Common myeloid progenitor, CD34-positive (primary cell): Measurements from ENCODE around the gene UGT1A7.

Experiments used
- CTCF ChIA-PET: fragments of 350-600 bp; sonication (Branson Sonifier 250); formaldehyde crosslinking; loops from one replicate; lab custom pipeline; 2021; ENCODE audit warnings: antibody characterized with exemption; lab: Charles Lee
- POLR2A ChIA-PET: fragments of 350-600 bp; sonication (Branson Sonifier 250); formaldehyde crosslinking; loops from one replicate; lab custom pipeline; 2021; ENCODE audit warnings: antibody characterized with exemption; lab: Charles Lee
- DNase-seq, 3 donors: peaks; one replicate each; pipeline versions ENCODE4 v3.0.0 to v3.0.0-alpha.2; 2013
- H3K27ac ChIP-seq, 2 experiments: 1 replicate in 1 of 2; 2 replicates in 1 of 2; pipeline ENCODE4 v1.7.0; 2013; ENCODE audit warnings: inconsistent platforms in 2 of 2, low read length in 2 of 2, mild to moderate bottlenecking in 2 of 2, low read depth in 1 of 2, moderate library complexity in 1 of 2; ENCODE audit not compliant: severe bottlenecking in 2 of 2, insufficient read depth in 1 of 2, poor library complexity in 1 of 2
- H3K27me3 ChIP-seq, 5 experiments: replicated peaks in 2 of 5; 1 replicate in 3 of 5; 2 replicates in 2 of 5; pipeline versions ENCODE4 v1.6.1 to v1.7.0; 2013; ENCODE audit warnings: low read length in 4 of 5, mild to moderate bottlenecking in 2 of 5, moderate library complexity in 2 of 5, inconsistent platforms in 1 of 5; ENCODE audit not compliant: insufficient read depth in 5 of 5, control insufficient read depth in 4 of 5
- H3K36me3 ChIP-seq, 4 experiments: 1 replicate in 2 of 4; 2 replicates in 2 of 4; pipeline versions ENCODE4 v1.6.1 to v1.7.0; 2013; ENCODE audit warnings: low read length in 3 of 4, control low read depth in 1 of 4, mild to moderate bottlenecking in 1 of 4; ENCODE audit not compliant: control insufficient read depth in 4 of 4, insufficient read depth in 4 of 4
- H3K4me1 ChIP-seq, 4 experiments: 1 replicate in 3 of 4; 2 replicates in 1 of 4; pipeline versions ENCODE4 v1.6.1 to v1.7.1; 2013; ENCODE audit warnings: low read length in 3 of 4, mild to moderate bottlenecking in 3 of 4, control low read depth in 1 of 4, inconsistent platforms in 1 of 4, moderate library complexity in 1 of 4; ENCODE audit not compliant: control insufficient read depth in 4 of 4, insufficient read depth in 4 of 4; ENCODE audit errors: control extremely low read depth in 1 of 4
- H3K4me3 ChIP-seq, 7 experiments: 1 replicate in 4 of 7; 2 replicates in 3 of 7; pipeline versions ENCODE4 v1.5.1 to v1.7.0; 2013; ENCODE audit warnings: mild to moderate bottlenecking in 7 of 7, low read length in 6 of 7, moderate library complexity in 6 of 7, inconsistent platforms in 2 of 7, low read depth in 2 of 7, control low read depth in 1 of 7; ENCODE audit not compliant: insufficient read depth in 4 of 7, control insufficient read depth in 1 of 7; ENCODE audit errors: extremely low read depth in 1 of 7
- H3K9me3 ChIP-seq, 5 experiments: 1 replicate in 4 of 5; 2 replicates in 1 of 5; pipeline versions ENCODE4 v1.6.1 to v1.7.1; 2013; ENCODE audit warnings: low read length in 4 of 5, mild to moderate bottlenecking in 2 of 5, inconsistent platforms in 1 of 5, low read depth in 1 of 5, moderate library complexity in 1 of 5; ENCODE audit not compliant: control insufficient read depth in 4 of 5, insufficient read depth in 2 of 5; ENCODE audit errors: control extremely low read depth in 1 of 5
- WGBS: methylation state at CpG from one replicate; pipeline ENCODE4 v1.1.5; 2013; ENCODE audit not compliant: insufficient coverage; 5-methylcytosine and 5-hydroxymethylcytosine counted together

UGT1A7 gene

GRCh38 chr2:233796254-233796653 lies 114.6 kb downstream of the UGT1A7 start:
- no peak overlapping the region for H3K27ac ChIP-seq
- POLR2A ChIA-PET = no interaction called here
- peaks cover 0 to 4% (median 0%) of the 10 kb centered on the region in 5 experiments for H3K27me3 ChIP-seq
- DNase-seq = no peak
- H3K4me3 ChIP-seq = no peak overlapping the region
- H3K9me3 ChIP-seq = no peaks in the 10 kb centered on the region
- CTCF ChIA-PET = no interaction called here
- WGBS = 97% methylated on average over 6 of the region's 9 CpGs
- no peaks in the 10 kb centered on the region for H3K4me1 ChIP-seq
- H3K36me3 ChIP-seq = no peaks in the 10 kb centered on the region

GRCh38 chr2:233798335-233799086 lies 116.8 kb downstream of the UGT1A7 start:
- WGBS = 90% methylated on average over 12 of the region's 14 CpGs

GRCh38 chr2:233799087-233799665 lies 117.5 kb downstream of the UGT1A7 start:
- no peak overlapping the region for H3K27ac ChIP-seq
- no peak overlapping the region for H3K4me3 ChIP-seq
- ChIA-PET POLR2A (no interaction called here), CTCF (no interaction called here)
- no CpG with 5 or more reads among the region's 7 CpGs for WGBS
- H3K4me1 ChIP-seq = no peaks in the 10 kb centered on the region
- H3K36me3 ChIP-seq = no peaks in the 10 kb centered on the region
- peaks cover 0 to 2% (median 0%) of the 10 kb centered on the region in 5 experiments for H3K27me3 ChIP-seq
- no peaks in the 10 kb centered on the region for H3K9me3 ChIP-seq
- DNase-seq = no peak

More at GRCh38 chr2:233798335-233799086, 116.8 kb downstream of the UGT1A7 start:
- H3K36me3 ChIP-seq = no peaks in the 10 kb centered on the region
- no peaks in the 10 kb centered on the region for H3K9me3 ChIP-seq
- no peak overlapping the region for H3K27ac ChIP-seq
- no peak for DNase-seq
- peaks cover 0 to 2% (median 0%) of the 10 kb centered on the region in 5 experiments for H3K27me3 ChIP-seq
- H3K4me1 ChIP-seq = no peaks in the 10 kb centered on the region
- POLR2A ChIA-PET = no interaction called here
- no peak overlapping the region for H3K4me3 ChIP-seq
- CTCF ChIA-PET = no interaction called here

GRCh38 chr2:233799716-233800115 lies 118.0 kb downstream of the UGT1A7 start:
- H3K4me1 ChIP-seq = no peaks in the 10 kb centered on the region
- no peak overlapping the region for H3K4me3 ChIP-seq
- 70% methylated on average over 5 of the region's 5 CpGs for WGBS
- DNase-seq = no peak
- H3K27ac ChIP-seq = no peak overlapping the region
- no peaks in the 10 kb centered on the region for H3K36me3 ChIP-seq
- H3K9me3 ChIP-seq = no peaks in the 10 kb centered on the region
- ChIA-PET POLR2A (no interaction called here), CTCF (no interaction called here)
- H3K27me3 ChIP-seq = peaks cover 0 to 6% (median 0%) of the 10 kb centered on the region in 5 experiments

GRCh38 chr2:233800208-233800607 lies 118.5 kb downstream of the UGT1A7 start:
- Histone ChIP-seq H3K9me3 (no peaks in the 10 kb centered on the region), H3K4me3 (no peak overlapping the region), H3K4me1 (no peaks in the 10 kb centered on the region), H3K36me3 (no peaks in the 10 kb centered on the region), H3K27me3 (peaks cover 0 to 6% (median 2%) of the 10 kb centered on the region in 5 experiments), H3K27ac (no peak overlapping the region)
- ChIA-PET POLR2A (no interaction called here), CTCF (no interaction called here)
- DNase-seq = no peak
- 95% methylated on average over 7 of the region's 7 CpGs for WGBS

- ChIA-PET POLR2A (no interaction called here), CTCF (no interaction called here)
- 75% methylated on average over 4 of the region's 9 CpGs for WGBS
- no peak overlapping the region for H3K27ac ChIP-seq
- H3K9me3 ChIP-seq = no peaks in the 10 kb centered on the region
- no peaks in the 10 kb centered on the region for H3K4me1 ChIP-seq
- H3K27me3 ChIP-seq = peaks cover 0 to 6% (median 2%) of the 10 kb centered on the region in 5 experiments
- peak; percentile 2 to 47 (median 34) for DNase-seq
- no peaks in the 10 kb centered on the region for H3K36me3 ChIP-seq
- H3K4me3 ChIP-seq = no peak overlapping the region
Observed at GRCh38 chr2:233801357-233802131, 119.8 kb downstream of the UGT1A7 start.
